CMK (cell line): ENCODE measurements around the gene NBEAL2.
A peak's percentile ranks its signal among the peaks of the same experiment; 100 is the strongest.

Experiments used
- DNase-seq: peaks from one replicate; pipeline ENCODE4 v3.0.0-alpha.2; 2010; ENCODE audit warnings: low read depth

The NBEAL2 gene

GRCh38 chr3:46943237-46944187, 36.0 kb upstream of the NBEAL2 start:
- no peak for DNase-seq

- no peak for DNase-seq
These were observed 35.3 kb upstream of the NBEAL2 start for GRCh38 chr3:46944191-46944590.

- DNase-seq, result no peak
These were observed 33.0 kb upstream of the NBEAL2 start for GRCh38 chr3:46946416-46946815.

- no peak for DNase-seq
These were observed 32.5 kb upstream of the NBEAL2 start for GRCh38 chr3:46946856-46947545.

- DNase-seq, result no peak
These were observed 31.9 kb upstream of the NBEAL2 start for GRCh38 chr3:46947546-46947901.

GRCh38 chr3:46947981-46948791, 31.3 kb upstream of the NBEAL2 start:
- DNase-seq, result peak; percentile 58

- no peak for DNase-seq
These were observed 30.4 kb upstream of the NBEAL2 start for GRCh38 chr3:46948830-46949671.

- DNase-seq, result no peak
These were observed 29.3 kb upstream of the NBEAL2 start for GRCh38 chr3:46950177-46950576.

- DNase-seq, result no peak
These were observed 28.7 kb upstream of the NBEAL2 start for GRCh38 chr3:46950650-46951241.

GRCh38 chr3:46952813-46953212, 26.7 kb upstream of the NBEAL2 start:
- DNase-seq, result no peak

- DNase-seq, result no peak
These were observed 26.0 kb upstream of the NBEAL2 start for GRCh38 chr3:46953234-46954010.

GRCh38 chr3:46954178-46954577, 25.3 kb upstream of the NBEAL2 start:
- DNase-seq, result no peak

- no peak for DNase-seq
These were observed 24.3 kb upstream of the NBEAL2 start for GRCh38 chr3:46955157-46955556.

- no peak for DNase-seq
These were observed 23.6 kb upstream of the NBEAL2 start for GRCh38 chr3:46955801-46956259.

- no peak for DNase-seq
These were observed 22.2 kb upstream of the NBEAL2 start for GRCh38 chr3:46957092-46957820.

GRCh38 chr3:46958467-46959160, 20.9 kb upstream of the NBEAL2 start:
- DNase-seq, result no peak

- DNase-seq, result no peak
These were observed 20.3 kb upstream of the NBEAL2 start for GRCh38 chr3:46959161-46959511.

- no peak for DNase-seq
These were observed 19.3 kb upstream of the NBEAL2 start for GRCh38 chr3:46960081-46960701.

GRCh38 chr3:46960835-46961234, 18.6 kb upstream of the NBEAL2 start:
- DNase-seq, result no peak
